MCF 10A (cell line): ENCODE results near the gene OR1F1. TPM values are rescaled to one million over a fixed set of nuclear protein-coding genes. Genes with fewer than 3 reads are reported as not detected.

Source experiments
- BruUV-seq: library from RNA; stranded (reverse); fragments of 400-500 nt; replicated peaks from 2 replicates; lab custom pipeline; 2021; lab: Mats Ljungman, UMichigan
- CTCF ChIA-PET: fragments of 300-600 bp; sonication (Branson Sonifier 250); formaldehyde crosslinking; extraction: SDS; loops from one replicate; lab custom pipeline; 2021; ENCODE audit warnings: antibody characterized with exemption, inconsistent platforms; lab: Yijun Ruan, JAX
- POLR2A ChIA-PET: fragments of 300-600, 350-650 bp; sonication (Branson Sonifier 250); formaldehyde crosslinking; extraction: SDS; loops from one replicate; lab custom pipeline; 2020; ENCODE audit warnings: antibody characterized with exemption, inconsistent platforms; lab: Yijun Ruan, JAX
- DNase-seq: peaks from one replicate; pipeline ENCODE4 v3.0.0-alpha.2; 2018; ENCODE audit not compliant: unreplicated experiment
- H3K27ac Mint-ChIP-seq: one replicate; pipeline ENCODE4 v1.8.0; 2022; ENCODE audit warnings: mild to moderate bottlenecking, low read depth, mixed read lengths; ENCODE audit not compliant: unreplicated experiment
- H3K27me3 Mint-ChIP-seq: one replicate; pipeline ENCODE4 v1.8.0; 2022; ENCODE audit warnings: mixed read lengths; ENCODE audit not compliant: insufficient read depth, unreplicated experiment
- H3K36me3 Mint-ChIP-seq: one replicate; pipeline ENCODE4 v1.8.0; 2022; ENCODE audit warnings: mild to moderate bottlenecking, moderate library complexity, mixed read lengths; ENCODE audit not compliant: insufficient read depth, unreplicated experiment
- H3K4me1 Mint-ChIP-seq: one replicate; pipeline ENCODE4 v1.8.0; 2022; ENCODE audit warnings: mixed read lengths; ENCODE audit not compliant: insufficient read depth, unreplicated experiment
- H3K4me3 Mint-ChIP-seq: one replicate; pipeline ENCODE4 v1.8.0; 2022; ENCODE audit warnings: mild to moderate bottlenecking, moderate library complexity, mixed read lengths; ENCODE audit not compliant: unreplicated experiment
- H3K9me3 Mint-ChIP-seq: one replicate; pipeline ENCODE4 v1.8.0; 2022; ENCODE audit warnings: mixed read lengths; ENCODE audit not compliant: unreplicated experiment
- CTCF ChIP-seq: fragments of 200-600 bp; IDR thresholded peaks from one replicate; pipeline ENCODE4 v1.8.0; 2022; ENCODE audit warnings: antibody characterized with exemption, mild to moderate bottlenecking; ENCODE audit not compliant: unreplicated experiment
- intact Hi-C: fragments of 100-400 bp; cut with micrococcal nuclease; formaldehyde crosslinking; loops from 2 replicates; pipeline ENCODE4 v1.14.1; 2022
- total RNA-seq: library from RNA; stranded (reverse); gene quantifications from 2 replicates; pipeline ENCODE4 v1.2.3, GENCODE V29; 2022

The OR1F1 gene
- total RNA-seq, 1 experiment from 2014 or later = not detected

- Mint-ChIP-seq H3K36me3 (peaks cover 5% of the 10 kb centered on the region), H3K4me1 (no peaks in the 10 kb centered on the region), H3K4me3 (no peak overlapping the region), H3K27ac (no peak overlapping the region), H3K9me3 (peaks cover 5% of the 10 kb centered on the region), H3K27me3 (no peaks in the 10 kb centered on the region)
- TF ChIP-seq CTCF = no peak
- intact Hi-C loops = no loop called here
- no peak for DNase-seq
- ChIA-PET POLR2A (interaction anchor here (0.6 to 1.9 kb wide), 3 partner anchors 11 to 15 kb away, joined by 3 to 6 read pairs (median 3); no protein-coding TSS in a partner anchor), CTCF (interaction anchor here (0.6 to 1.0 kb wide), 3 partner anchors 18 to 65 kb away, joined by 3 to 5 read pairs (median 3); no protein-coding TSS in a partner anchor)
- BruUV-seq = no TSS peak
These were observed 61.0 kb downstream of the OR1F1 start for GRCh38 chr16:3249020-3249419.

GRCh38 chr16:3249451-3249850 lies 61.4 kb downstream of the OR1F1 start:
- peaks cover 5% of the 10 kb centered on the region for H3K9me3 Mint-ChIP-seq
- peaks cover 5% of the 10 kb centered on the region for H3K36me3 Mint-ChIP-seq
- ChIA-PET CTCF (interaction anchor here (0.6 to 1.0 kb wide), 3 partner anchors 11 to 65 kb away, joined by 3 to 5 read pairs (median 3); no protein-coding TSS in a partner anchor), POLR2A (interaction anchor here (0.6 to 1.9 kb wide), 2 partner anchors 11 to 14 kb away, joined by 3 to 6 read pairs; no protein-coding TSS in a partner anchor)
- H3K4me1 Mint-ChIP-seq = no peaks in the 10 kb centered on the region
- no peak overlapping the region for H3K4me3 Mint-ChIP-seq
- no peak for DNase-seq
- no peak overlapping the region for H3K27ac Mint-ChIP-seq
- H3K27me3 Mint-ChIP-seq = no peaks in the 10 kb centered on the region
- TF ChIP-seq CTCF = no peak
- intact Hi-C loops = no loop called here
- BruUV-seq = no TSS peak

GRCh38 chr16:3252967-3253366 lies 65.0 kb downstream of the OR1F1 start:
- Mint-ChIP-seq H3K36me3 (peaks cover 16% of the 10 kb centered on the region), H3K4me1 (no peaks in the 10 kb centered on the region), H3K9me3 (no peaks in the 10 kb centered on the region), H3K27ac (no peak overlapping the region), H3K4me3 (no peak overlapping the region), H3K27me3 (no peaks in the 10 kb centered on the region)
- intact Hi-C loops = no loop called here
- CTCF ChIA-PET = no interaction called here
- POLR2A ChIA-PET = interaction anchor here (0.6 to 2.2 kb wide), 3 partner anchors 10 to 30 kb away, joined by 3 to 17 read pairs (median 4); no protein-coding TSS in a partner anchor
- peak; percentile 48 for DNase-seq
- BruUV-seq = no TSS peak
- no peak for TF ChIP-seq CTCF

GRCh38 chr16:3254309-3254708 lies 66.3 kb downstream of the OR1F1 start:
- no peak for DNase-seq
- CTCF ChIA-PET = interaction anchor here (0.8 kb wide), 1 partner anchor 9 kb away, joined by 3 read pairs; no protein-coding TSS in a partner anchor
- no peak overlapping the region for H3K27ac Mint-ChIP-seq
- POLR2A ChIA-PET = interaction anchor here (0.5 to 2.2 kb wide), 2 partner anchors 9 to 56 kb away, joined by 4 to 17 read pairs; no protein-coding TSS in a partner anchor
- no peaks in the 10 kb centered on the region for H3K9me3 Mint-ChIP-seq
- TF ChIP-seq CTCF = no peak
- peaks cover 21% of the 10 kb centered on the region for H3K36me3 Mint-ChIP-seq
- no peaks in the 10 kb centered on the region for H3K27me3 Mint-ChIP-seq
- no TSS peak for BruUV-seq
- no peaks in the 10 kb centered on the region for H3K4me1 Mint-ChIP-seq
- H3K4me3 Mint-ChIP-seq = no peak overlapping the region
- intact Hi-C loops = no loop called here

Other genes with a start within 250 kb of the OR1F1 start
- 0.42 TPM in 1 of 2 replicates, not detected in the other for gene KREMEN2, start 223.9 kb upstream of the OR1F1 start, total RNA-seq
- 4.8 and 7.9 TPM in 2 replicates for gene PAQR4, start 218.9 kb upstream of the OR1F1 start, total RNA-seq
- gene PKMYT1, start 207.8 kb upstream of the OR1F1 start, total RNA-seq = 16.9 and 34.7 TPM in 2 replicates
- gene CLDN9, start 175.3 kb upstream of the OR1F1 start, total RNA-seq = 0.39 and 0.44 TPM in 2 replicates
- gene CLDN6, start 170.0 kb upstream of the OR1F1 start, total RNA-seq = not detected in 2 replicates
- gene TNFRSF12A, start 167.8 kb upstream of the OR1F1 start, total RNA-seq = 436 and 641 TPM in 2 replicates
- gene HCFC1R1, start 164.3 kb upstream of the OR1F1 start, total RNA-seq = 13.6 and 20.4 TPM in 2 replicates
- 36.8 and 53.1 TPM in 2 replicates for gene THOC6, start 164.2 kb upstream of the OR1F1 start, total RNA-seq
- gene BICDL2, start 151.3 kb upstream of the OR1F1 start, total RNA-seq = 0.23 and 0.39 TPM in 2 replicates
- gene MMP25, start 141.6 kb upstream of the OR1F1 start, total RNA-seq = 0.26 and 0.64 TPM in 2 replicates
- gene IL32, start 122.6 kb upstream of the OR1F1 start, total RNA-seq = 24.0 and 29.8 TPM in 2 replicates
- 0.49 and 1.4 TPM in 2 replicates for gene ZSCAN10, start 88.9 kb upstream of the OR1F1 start, total RNA-seq
- gene ZNF205, start 75.6 kb upstream of the OR1F1 start, total RNA-seq = 11.8 and 12.1 TPM in 2 replicates
- gene ZNF213, start 53.2 kb upstream of the OR1F1 start, total RNA-seq = 19.7 and 20.7 TPM in 2 replicates
- 6.6 and 8.8 TPM in 2 replicates for gene ZNF200, start 47.0 kb downstream of the OR1F1 start, total RNA-seq
- gene MEFV, start 68.4 kb downstream of the OR1F1 start, total RNA-seq = 0.49 and 0.72 TPM in 2 replicates
- 28.3 and 30.9 TPM in 2 replicates for gene ZNF263, start 95.3 kb downstream of the OR1F1 start, total RNA-seq
- 3.4 and 5.5 TPM in 2 replicates for gene TIGD7, start 117.2 kb downstream of the OR1F1 start, total RNA-seq
- 24.3 and 28.2 TPM in 2 replicates for gene ZNF75A, start 117.3 kb downstream of the OR1F1 start, total RNA-seq
- gene OR2C1, start 167.7 kb downstream of the OR1F1 start, total RNA-seq = not detected in 2 replicates
- gene ZSCAN32, start 212.8 kb downstream of the OR1F1 start, total RNA-seq = 17.5 and 18.1 TPM in 2 replicates
- gene ZNF174, start 213.0 kb downstream of the OR1F1 start, total RNA-seq = 7.5 and 8.9 TPM in 2 replicates